Measurements from ENCODE around the gene PDGFA. TPM values are rescaled to one million over a fixed set of nuclear protein-coding genes. Genes with fewer than 3 reads are reported as not detected.
A peak's percentile ranks its signal among the peaks of the same experiment; 100 is the strongest.

The PDGFA gene
- total RNA-seq, 1 experiment from 2014 or later, result 35.8 TPM

DNA sequence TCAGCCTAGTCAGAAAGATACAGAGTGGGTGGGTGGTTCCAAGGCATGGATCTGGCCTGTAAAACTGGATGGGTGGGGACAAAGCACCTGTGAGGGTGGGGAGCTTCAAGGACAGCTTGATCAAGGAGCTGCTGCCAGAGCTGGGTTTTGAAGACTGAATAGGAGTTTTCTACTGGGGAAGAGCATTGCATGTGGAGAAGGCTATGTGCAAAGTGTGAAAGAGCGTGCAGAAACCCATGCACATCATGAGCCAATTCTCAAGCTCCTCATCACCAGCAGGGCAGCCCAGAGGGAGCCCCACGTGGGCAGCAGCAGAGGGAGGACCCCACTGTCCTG lies 58.6 kb downstream of the PDGFA start:
- H3K4me2 ChIP-seq (ENCODE audit: insufficient read depth, insufficient read length, low read length), result no peak overlapping the region
- no peak overlapping the region for H4K5ac ChIP-seq (ENCODE audit: insufficient read length, low read depth, low read length)
- H3K27ac Mint-ChIP-seq, result peak overlapping the region in 2 of 3 experiments; percentile 76 to 81; a peak in 3 of 7 replicates
- H3T11ph ChIP-seq (ENCODE audit: low read length), result no peak overlapping the region
- H3K9me3 Mint-ChIP-seq, result no peaks in the 10 kb centered on the region
- TF ChIP-seq CTCF (conservative IDR thresholded peaks at IDR 0.05), result no peak
- no peak overlapping the region for H3K4ac ChIP-seq (ENCODE audit: low read depth, low read length)
- H2BK15ac ChIP-seq (ENCODE audit: low read depth, low read length), result no peak overlapping the region
- H2BK120ac ChIP-seq (ENCODE audit: low read depth, low read length, poor library complexity, severe bottlenecking), result no peak overlapping the region
- no peaks in the 10 kb centered on the region for H3K9me3 ChIP-seq (ENCODE audit: control insufficient read depth, low read depth, low read length)
- WGBS (ENCODE audit: extremely low coverage, insufficient read length, low lambda C conversion rate), result no CpG with 5 or more reads among the region's 2 CpGs
- no peak overlapping the region for H2AFZ ChIP-seq (ENCODE audit: low read length)
- peaks cover 12 to 21% of the 10 kb centered on the region in 2 experiments for H3K4me1 Mint-ChIP-seq
- no peak overlapping the region for H3K18ac ChIP-seq (ENCODE audit: insufficient read length, low read depth, low read length)
- no peak overlapping the region for H2AK5ac ChIP-seq (ENCODE audit: insufficient read length, low read length)
- no peak overlapping the region for H3K56ac ChIP-seq (ENCODE audit: insufficient read length, low read depth, low read length)
- no peaks in the 10 kb centered on the region for H3K27me3 Mint-ChIP-seq (ENCODE audit: low read depth)
- no peak overlapping the region for H2BK12ac ChIP-seq (ENCODE audit: insufficient read length, low read depth, low read length)
- no peak overlapping the region for H2BK5ac ChIP-seq (ENCODE audit: insufficient read length, low read length)
- no peak overlapping the region for H2BK20ac ChIP-seq (ENCODE audit: low read depth, low read length, poor library complexity, severe bottlenecking)
- no peak overlapping the region; a peak in 1 of 5 replicates for H3K4me3 Mint-ChIP-seq
- H3K23ac ChIP-seq (ENCODE audit: insufficient read length, low read depth, low read length), result no peak overlapping the region
- no peak overlapping the region for H3K14ac ChIP-seq (ENCODE audit: insufficient read depth, low read length)
- H3K36me3 Mint-ChIP-seq (ENCODE audit: insufficient read depth in 1 of 3, low read depth in 3 of 3), result no peaks in the 10 kb centered on the region
- no peaks in the 10 kb centered on the region for H3K79me2 ChIP-seq (ENCODE audit: insufficient read depth, low read length)
- H4K20me1 ChIP-seq (ENCODE audit: control insufficient read depth, insufficient read depth, insufficient read length), result no peaks in the 10 kb centered on the region
- H3K27me3 ChIP-seq (ENCODE audit: insufficient read depth, low read length), result no peaks in the 10 kb centered on the region
- no peak for DNase-seq
- H3K4me1 ChIP-seq (ENCODE audit: insufficient read depth, low read length), result no peaks in the 10 kb centered on the region
- no peak overlapping the region for H3K9ac ChIP-seq (ENCODE audit: extremely low read depth, insufficient read length, low read length)
- H3K27ac ChIP-seq (ENCODE audit: insufficient read length, low read depth, low read length), result no peak overlapping the region
- H3K79me1 ChIP-seq (ENCODE audit: insufficient read depth, low read depth, low read length, poor library complexity, severe bottlenecking), result no peaks in the 10 kb centered on the region
- H4K91ac ChIP-seq (ENCODE audit: insufficient read length, low read depth, low read length), result no peak overlapping the region
- no peaks in the 10 kb centered on the region for H3K23me2 ChIP-seq (ENCODE audit: insufficient read length, low read depth, low read length, poor library complexity, severe bottlenecking)
- H4K8ac ChIP-seq (replicated peaks; ENCODE audit: insufficient read length, low read depth, low read length), result no peak overlapping the region

Measured in H9 (cell line).